K562 (cell line): ENCODE measurements around the gene LTBP2. TPM values are rescaled to one million over a fixed set of nuclear protein-coding genes. Genes with fewer than 3 reads are reported as not detected.

Source experiments
- ATAC-seq: fragments of 200-7000 bp; cut with Tn5 transposase; 3 replicates; pipeline ENCODE4 v1.9.1; 2020; ENCODE audit warnings: moderate library complexity
- BruUV-seq: library from RNA; stranded (reverse); fragments of 400-500 nt; replicated peaks from 2 replicates; lab custom pipeline; 2021; lab: Mats Ljungman, UMichigan
- CTCF ChIA-PET: fragments of 300-600 bp; formaldehyde crosslinking; extraction: SDS; loops from one replicate; lab custom pipeline; 2021; ENCODE audit warnings: low intra/inter-chr PET ratio; lab: Yijun Ruan, JAX
- POLR2A ChIA-PET: fragments of 300-600, 350-650 bp; sonication (Branson Sonifier 250); formaldehyde crosslinking; extraction: SDS; loops from one replicate; lab custom pipeline; 2021; ENCODE audit warnings: antibody characterized with exemption, inconsistent platforms; lab: Yijun Ruan, JAX
- DNase-seq, 4 experiments: peaks; one replicate each; pipeline versions ENCODE4 v3.0.0 to v3.0.0-alpha.2; 2011 to 2018; ENCODE audit warnings: low spot score in 3 of 4, mixed read lengths in 3 of 4; ENCODE audit errors: extremely low read depth in 1 of 4
- FAIRE-seq: peaks from 2 replicates; lab custom pipeline; 2011; peaks lifted over from hg19 to GRCh38; lab: Jason Lieb, UNC
- H2AFZ ChIP-seq: 2 replicates; pipeline ENCODE4 v1.6.0; 2011; ENCODE audit warnings: low read depth, low read length, control low read depth, inconsistent platforms
- H3K27ac ChIP-seq: fragments of 200-600 bp; 3 replicates; pipeline ENCODE4 v1.8.0; 2011; ENCODE audit warnings: low read depth, mild to moderate bottlenecking, control low read depth, inconsistent platforms, low read length, moderate library complexity, mixed read lengths; ENCODE audit errors: extremely low read depth
- H3K27me3 ChIP-seq, 2 experiments: fragments of 300-600 bp in 1 of 2; 2 replicates in 1 of 2; 3 replicates in 1 of 2; pipeline versions ENCODE4 v1.6.0 to v1.8.0; 2011; ENCODE audit warnings: inconsistent platforms in 2 of 2, low read length in 2 of 2, mild to moderate bottlenecking in 1 of 2, mixed read lengths in 1 of 2, moderate library complexity in 1 of 2; ENCODE audit not compliant: control insufficient read depth in 2 of 2, insufficient read depth in 2 of 2
- H3K36me3 ChIP-seq: fragments of 300-600 bp; 3 replicates; pipeline ENCODE4 v1.8.0; 2011; ENCODE audit warnings: mild to moderate bottlenecking, low read length, inconsistent platforms; ENCODE audit not compliant: control insufficient read depth, insufficient read depth
- H3K4me1 ChIP-seq, 2 experiments: fragments of 200-600 bp in 1 of 2; replicated peaks in 1 of 2; 2 replicates in 1 of 2; 3 replicates in 1 of 2; pipeline versions ENCODE4 v1.5.1 to v1.8.0; 2011; ENCODE audit warnings: inconsistent platforms in 2 of 2, low read length in 2 of 2, mild to moderate bottlenecking in 1 of 2, mixed read lengths in 1 of 2, moderate library complexity in 1 of 2; ENCODE audit not compliant: control insufficient read depth in 2 of 2, insufficient read depth in 2 of 2
- H3K4me2 ChIP-seq: 2 replicates; pipeline ENCODE4 v1.6.1; 2011; ENCODE audit warnings: low read length, control low read depth, inconsistent platforms, mixed read lengths; ENCODE audit not compliant: insufficient read depth
- H3K4me3 ChIP-seq: fragments of 200-600 bp; sonication (generic), shearing (Covaris generic); 2 replicates; pipeline ENCODE4 v1.5.1; 2016; ENCODE audit warnings: control low read depth, inconsistent platforms
- H3K79me2 ChIP-seq: fragments of 200-600 bp; 3 replicates; pipeline ENCODE4 v1.8.0; 2011; ENCODE audit warnings: low read length, inconsistent platforms; ENCODE audit not compliant: control insufficient read depth, insufficient read depth
- H3K9ac ChIP-seq, 2 experiments: 2 replicates each; pipeline versions ENCODE4 v1.6.0 to v1.6.1; 2011; ENCODE audit warnings: low read depth in 2 of 2, low read length in 2 of 2, control low read depth in 1 of 2, inconsistent platforms in 1 of 2, mild to moderate bottlenecking in 1 of 2, mixed read lengths in 1 of 2; ENCODE audit not compliant: insufficient read depth in 1 of 2
- H3K9me1 ChIP-seq: one replicate; pipeline ENCODE4 v1.6.0; 2011; ENCODE audit warnings: inconsistent platforms, mild to moderate bottlenecking, low read length, moderate library complexity; ENCODE audit not compliant: control insufficient read depth, insufficient read depth
- H3K9me3 ChIP-seq: replicated peaks from 2 replicates; pipeline ENCODE4 v1.5.1; 2011; ENCODE audit warnings: low read depth, low read length, inconsistent platforms; ENCODE audit not compliant: control insufficient read depth, insufficient read depth
- H4K20me1 ChIP-seq: replicated peaks from 2 replicates; pipeline ENCODE4 v1.6.1; 2011; ENCODE audit warnings: low read length, inconsistent platforms, mixed read lengths; ENCODE audit not compliant: control insufficient read depth, insufficient read depth
- BRCA1 ChIP-seq, 2 experiments: fragments of 450-650 bp in 1 of 2; sonication (generic) in 1 of 2; formaldehyde crosslinking in 1 of 2; IDR thresholded peaks; 2 replicates each; pipeline versions ENCODE4 v1.5.0 to v1.6.1; 2017 to 2020; ENCODE audit warnings: mild to moderate bottlenecking in 1 of 2, missing genetic modification reagents in 1 of 2
- GATAD2B ChIP-seq: fragments of 450-650 bp; IDR thresholded peaks from 2 replicates; pipeline ENCODE4 v1.6.1; 2017; ENCODE audit warnings: mild to moderate bottlenecking, borderline replicate concordance
- MYNN ChIP-seq, 2 experiments: sonication (generic); formaldehyde crosslinking in 1 of 2; IDR thresholded peaks; 2 replicates each; pipeline versions ENCODE4 v1.5.0 to v1.6.1; 2016 to 2020; ENCODE audit warnings: antibody characterized with exemption in 1 of 2, missing genetic modification reagents in 1 of 2
- PCBP2 ChIP-seq: fragments of 200-400 bp; formaldehyde crosslinking; IDR thresholded peaks from 2 replicates; pipeline ENCODE4 v1.6.1; 2018; ENCODE audit warnings: low read length, low read depth, mild to moderate bottlenecking, moderate library complexity; ENCODE audit not compliant: poor library complexity, severe bottlenecking
- SUPT5H ChIP-seq: fragments of 450-650 bp; IDR thresholded peaks from 2 replicates; pipeline ENCODE4 v1.6.1; 2016
- TFAM ChIP-seq: fragments of 250-450 bp; sonication (Bioruptor Pico); conservative IDR thresholded peaks from 2 replicates; pipeline ENCODE4 v1.5.0; 2021; ENCODE audit warnings: mild to moderate bottlenecking, moderate library complexity
- ZBED1 ChIP-seq: IDR thresholded peaks from 2 replicates; pipeline ENCODE4 v1.6.1; 2014
- ZC3H11A ChIP-seq: IDR thresholded peaks from 2 replicates; pipeline ENCODE4 v1.6.1; 2012; ENCODE audit warnings: low read depth, low read length, improper control_type of control experiment
- ZNF408 ChIP-seq: fragments of 250-450 bp; sonication (Bioruptor Pico); IDR thresholded peaks from 2 replicates; pipeline ENCODE4 v1.4.0; 2020; ENCODE audit warnings: low read depth, mild to moderate bottlenecking, moderate library complexity
- ZNF589 ChIP-seq: fragments of 200-800 bp; sonication (Bioruptor generic); IDR thresholded peaks from 2 replicates; pipeline ENCODE4 v1.6.1; 2016; ENCODE audit warnings: low read depth, missing genetic modification characterization, missing compliant biosample characterization
- WGBS: fragments of 100-300 bp; shearing (Covaris generic); methylation state at CpG from one replicate; pipeline ENCODE4 v1.1.6; 2016; ENCODE audit warnings: low coverage, mixed read lengths; ENCODE audit not compliant: insufficient coverage; ENCODE audit errors: missing lambda C conversion rate; 5-methylcytosine and 5-hydroxymethylcytosine counted together
- in situ Hi-C: fragments of 300-500 bp; cut with MboI; formaldehyde crosslinking; loops from 4 replicates; pipeline ENCODE4 v1.15.0; 2018; ENCODE audit warnings: inconsistent platforms, mixed read lengths
- intact Hi-C: fragments of 100-400 bp; cut with micrococcal nuclease; formaldehyde crosslinking; loops from 2 replicates; pipeline ENCODE4 v1.14.2; 2022
- polyA plus RNA-seq, 8 experiments: library from polyadenylated mRNA; depleted of rRNA in 4 of 8; stranded (reverse) in 5 of 8; unstranded in 3 of 8; fragments of >200 nt; fragmentation: Nextera tagmentation in 2 of 8; fragmentation: Illumina TruSeq in 1 of 8; extraction: Ambion mirVana in 2 of 8; extraction: Trizol in 1 of 8; gene quantifications; 2 replicates each; pipeline versions ENCODE4 v1.2.1 to v1.2.3, GENCODE V29; 2011 to 2014; ENCODE audit warnings: inconsistent platforms in 1 of 8, missing spikeins in 1 of 8
- total RNA-seq, 7 experiments: library from RNA; depleted of rRNA in 6 of 7; stranded (reverse); fragments of >200 nt in 6 of 7; fragmentation: Illumina TruSeq in 2 of 7; extraction: Trizol in 2 of 7; gene quantifications; 2 replicates each; pipeline versions ENCODE4 v1.2.1 to v1.2.3, GENCODE V29; 2011 to 2021; ENCODE audit warnings: low replicate concordance in 1 of 7
- TF ChIP-seq, protein P1 (sequence below): fragments of 250-450 bp; sonication (Bioruptor Pico); IDR thresholded peaks from 2 replicates; pipeline ENCODE4 v1.8.0; 2021; ENCODE audit warnings: borderline replicate concordance, mild to moderate bottlenecking, moderate library complexity; ENCODE audit not compliant: poor library complexity, severe bottlenecking
- TF ChIP-seq, protein P2 (sequence below): IDR thresholded peaks from 2 replicates; pipeline ENCODE4 v1.6.1; 2014; ENCODE audit warnings: antibody characterized with exemption
- TF ChIP-seq, protein P3 (sequence below), 2 experiments: fragments of 450-650 bp in 1 of 2; IDR thresholded peaks; 2 replicates each; pipeline ENCODE4 v1.6.1; 2011 to 2017; ENCODE audit warnings: low read depth in 2 of 2, antibody characterized with exemption in 1 of 2, borderline replicate concordance in 1 of 2, low read length in 1 of 2, mild to moderate bottlenecking in 1 of 2, mixed read lengths in 1 of 2; ENCODE audit not compliant: control insufficient read depth in 1 of 2
- TF ChIP-seq, protein P4 (sequence below): fragments of 250-450 bp; sonication (Bioruptor Pico); IDR thresholded peaks from 2 replicates; pipeline ENCODE4 v1.5.0; 2020; ENCODE audit warnings: mild to moderate bottlenecking, borderline replicate concordance

Gene LTBP2
- total and polyA plus RNA-seq, 9 of the 15 experiments (the other 6 are each of a cell fraction or from before 2014, with no cell fraction given) = under 0.01 to 0.18 (median 0.03) TPM; not detected in 3

- H3K9ac ChIP-seq = no peak overlapping the region
- H3K36me3 ChIP-seq = no peaks in the 10 kb centered on the region
- POLR2A ChIA-PET = interaction anchor here (1.4 to 1.7 kb wide), 2 partner anchors 10 to 11 kb away, joined by 5 to 6 read pairs; no protein-coding TSS in a partner anchor
- 0% methylated on average over 1 of the region's 1 CpG for WGBS
- no peak overlapping the region for H2AFZ ChIP-seq
- H3K9me1 ChIP-seq = no peaks in the 10 kb centered on the region
- H3K9me3 ChIP-seq = no peaks in the 10 kb centered on the region
- no peak for TF ChIP-seq MYNN (IDR thresholded peaks at IDR 0.05)
- TF ChIP-seq MYNN (CRISPR knock-in tag; IDR thresholded peaks at IDR 0.05) = no peak
- TF ChIP-seq, protein P1, sequence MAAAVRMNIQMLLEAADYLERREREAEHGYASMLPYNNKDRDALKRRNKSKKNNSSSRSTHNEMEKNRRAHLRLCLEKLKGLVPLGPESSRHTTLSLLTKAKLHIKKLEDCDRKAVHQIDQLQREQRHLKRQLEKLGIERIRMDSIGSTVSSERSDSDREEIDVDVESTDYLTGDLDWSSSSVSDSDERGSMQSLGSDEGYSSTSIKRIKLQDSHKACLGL = no peak
- no peak for TF ChIP-seq PCBP2
- TF ChIP-seq GATAD2B = no peak
- TF ChIP-seq ZC3H11A = no peak
- TF ChIP-seq ZBED1 = no peak
- no peak for TF ChIP-seq SUPT5H
- TF ChIP-seq, protein P2, sequence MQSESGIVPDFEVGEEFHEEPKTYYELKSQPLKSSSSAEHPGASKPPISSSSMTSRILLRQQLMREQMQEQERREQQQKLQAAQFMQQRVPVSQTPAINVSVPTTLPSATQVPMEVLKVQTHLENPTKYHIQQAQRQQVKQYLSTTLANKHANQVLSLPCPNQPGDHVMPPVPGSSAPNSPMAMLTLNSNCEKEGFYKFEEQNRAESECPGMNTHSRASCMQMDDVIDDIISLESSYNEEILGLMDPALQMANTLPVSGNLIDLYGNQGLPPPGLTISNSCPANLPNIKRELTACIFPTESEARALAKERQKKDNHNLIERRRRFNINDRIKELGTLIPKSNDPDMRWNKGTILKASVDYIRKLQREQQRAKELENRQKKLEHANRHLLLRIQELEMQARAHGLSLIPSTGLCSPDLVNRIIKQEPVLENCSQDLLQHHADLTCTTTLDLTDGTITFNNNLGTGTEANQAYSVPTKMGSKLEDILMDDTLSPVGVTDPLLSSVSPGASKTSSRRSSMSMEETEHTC = no peak
- TF ChIP-seq ZNF408 (CRISPR knock-in tag) = no peak
- TF ChIP-seq BRCA1 (IDR thresholded peaks at IDR 0.05) = no peak
- no peak for TF ChIP-seq BRCA1 (CRISPR knock-in tag; IDR thresholded peaks at IDR 0.05)
- TF ChIP-seq, protein P3, sequence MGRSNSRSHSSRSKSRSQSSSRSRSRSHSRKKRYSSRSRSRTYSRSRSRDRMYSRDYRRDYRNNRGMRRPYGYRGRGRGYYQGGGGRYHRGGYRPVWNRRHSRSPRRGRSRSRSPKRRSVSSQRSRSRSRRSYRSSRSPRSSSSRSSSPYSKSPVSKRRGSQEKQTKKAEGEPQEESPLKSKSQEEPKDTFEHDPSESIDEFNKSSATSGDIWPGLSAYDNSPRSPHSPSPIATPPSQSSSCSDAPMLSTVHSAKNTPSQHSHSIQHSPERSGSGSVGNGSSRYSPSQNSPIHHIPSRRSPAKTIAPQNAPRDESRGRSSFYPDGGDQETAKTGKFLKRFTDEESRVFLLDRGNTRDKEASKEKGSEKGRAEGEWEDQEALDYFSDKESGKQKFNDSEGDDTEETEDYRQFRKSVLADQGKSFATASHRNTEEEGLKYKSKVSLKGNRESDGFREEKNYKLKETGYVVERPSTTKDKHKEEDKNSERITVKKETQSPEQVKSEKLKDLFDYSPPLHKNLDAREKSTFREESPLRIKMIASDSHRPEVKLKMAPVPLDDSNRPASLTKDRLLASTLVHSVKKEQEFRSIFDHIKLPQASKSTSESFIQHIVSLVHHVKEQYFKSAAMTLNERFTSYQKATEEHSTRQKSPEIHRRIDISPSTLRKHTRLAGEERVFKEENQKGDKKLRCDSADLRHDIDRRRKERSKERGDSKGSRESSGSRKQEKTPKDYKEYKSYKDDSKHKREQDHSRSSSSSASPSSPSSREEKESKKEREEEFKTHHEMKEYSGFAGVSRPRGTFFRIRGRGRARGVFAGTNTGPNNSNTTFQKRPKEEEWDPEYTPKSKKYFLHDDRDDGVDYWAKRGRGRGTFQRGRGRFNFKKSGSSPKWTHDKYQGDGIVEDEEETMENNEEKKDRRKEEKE (IDR thresholded peaks at IDR 0.05; ENCODE audit: borderline replicate concordance in 1 of 2, control insufficient read depth in 1 of 2, low read depth in 2 of 2, low read length in 1 of 2) = no peak
- TF ChIP-seq TFAM (CRISPR knock-in tag) = no peak
- TF ChIP-seq ZNF589 (CRISPR knock-in tag) = no peak
- TF ChIP-seq, protein P4, sequence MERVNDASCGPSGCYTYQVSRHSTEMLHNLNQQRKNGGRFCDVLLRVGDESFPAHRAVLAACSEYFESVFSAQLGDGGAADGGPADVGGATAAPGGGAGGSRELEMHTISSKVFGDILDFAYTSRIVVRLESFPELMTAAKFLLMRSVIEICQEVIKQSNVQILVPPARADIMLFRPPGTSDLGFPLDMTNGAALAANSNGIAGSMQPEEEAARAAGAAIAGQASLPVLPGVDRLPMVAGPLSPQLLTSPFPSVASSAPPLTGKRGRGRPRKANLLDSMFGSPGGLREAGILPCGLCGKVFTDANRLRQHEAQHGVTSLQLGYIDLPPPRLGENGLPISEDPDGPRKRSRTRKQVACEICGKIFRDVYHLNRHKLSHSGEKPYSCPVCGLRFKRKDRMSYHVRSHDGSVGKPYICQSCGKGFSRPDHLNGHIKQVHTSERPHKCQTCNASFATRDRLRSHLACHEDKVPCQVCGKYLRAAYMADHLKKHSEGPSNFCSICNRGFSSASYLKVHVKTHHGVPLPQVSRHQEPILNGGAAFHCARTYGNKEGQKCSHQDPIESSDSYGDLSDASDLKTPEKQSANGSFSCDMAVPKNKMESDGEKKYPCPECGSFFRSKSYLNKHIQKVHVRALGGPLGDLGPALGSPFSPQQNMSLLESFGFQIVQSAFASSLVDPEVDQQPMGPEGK (CRISPR knock-in tag) = no peak
- TF ChIP-seq, all 486 proteins: peak for 0
- no peak overlapping the region for H3K27ac ChIP-seq
- intact Hi-C loops (no loop called here), in situ Hi-C loops (no loop called here)
- no peak overlapping the region for H3K4me2 ChIP-seq
- H3K79me2 ChIP-seq = no peaks in the 10 kb centered on the region
- no TSS peak for BruUV-seq
- H4K20me1 ChIP-seq = no peaks in the 10 kb centered on the region
- DNase-seq = no peak
- no peaks in the 10 kb centered on the region for H3K4me1 ChIP-seq
- H3K27me3 ChIP-seq = peaks cover 10 to 29% of the 10 kb centered on the region in 2 experiments; a peak in 4 of 5 replicates
- no peak overlapping the region for H3K4me3 ChIP-seq
- FAIRE-seq = no peak
- no peak for ATAC-seq
- CTCF ChIA-PET = no interaction called here
Observed at GRCh38 chr14:74638966-74639365, 26.9 kb upstream of the LTBP2 start.
